GM18520 (cell line): Measurements from ENCODE around the gene SF3A2.
"Not testable (repeated sequence)": the region's sequence is repeated elsewhere in the genome, so short reads cannot be mapped to it uniquely, and the experiment has no call there.

Experiments used
- ATAC-seq: cut with Tn5 transposase; IDR thresholded peaks from one replicate; pipeline ENCODE4 v1.9.1; 2021; ENCODE audit not compliant: unreplicated experiment

The SF3A2 gene

DNA sequence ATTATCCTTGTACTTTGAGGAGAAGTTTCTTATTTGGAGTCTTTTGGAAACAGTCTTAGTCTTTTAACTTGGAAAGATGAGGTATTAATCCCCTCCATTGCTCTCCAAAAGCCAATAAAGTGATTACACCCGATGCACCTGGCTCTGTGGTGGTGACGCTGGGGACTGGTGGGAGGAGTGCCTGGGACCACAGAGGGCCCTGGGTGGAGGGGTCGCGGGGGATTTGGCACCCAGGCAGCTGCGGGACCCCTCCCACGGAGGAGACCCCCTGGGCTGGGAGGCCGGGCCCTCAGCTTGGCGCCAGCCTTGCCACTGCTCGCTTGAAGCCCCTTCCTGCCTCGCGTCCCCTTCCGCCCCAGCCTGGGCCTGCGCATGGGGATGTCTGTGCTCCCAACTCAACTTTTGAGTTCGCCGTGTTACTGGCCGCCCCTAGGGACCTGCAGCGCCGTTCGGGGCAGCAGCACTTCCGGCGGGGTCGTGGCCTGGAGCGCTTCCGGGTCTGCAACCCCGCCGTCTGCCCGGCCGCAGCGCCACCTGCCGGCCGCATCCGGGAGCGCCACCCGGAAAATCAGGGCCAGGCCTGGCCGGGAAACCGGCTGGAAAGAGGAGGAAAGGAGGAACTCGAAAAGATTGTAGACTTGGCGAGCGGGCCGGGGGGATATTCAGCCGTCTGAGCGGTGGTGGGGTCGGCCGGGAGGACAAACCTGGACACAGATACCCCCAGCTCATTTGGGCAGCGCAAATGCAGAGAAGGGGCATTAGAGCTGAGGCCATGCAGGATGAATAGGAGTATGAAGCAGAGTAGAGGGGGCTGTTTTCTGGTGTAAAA, 36.9 kb downstream of the SF3A2 start:
- ATAC-seq = no peak

GRCh38 chr19:2274185-2274711, 37.6 kb downstream of the SF3A2 start:
- no peak for ATAC-seq

DNA sequence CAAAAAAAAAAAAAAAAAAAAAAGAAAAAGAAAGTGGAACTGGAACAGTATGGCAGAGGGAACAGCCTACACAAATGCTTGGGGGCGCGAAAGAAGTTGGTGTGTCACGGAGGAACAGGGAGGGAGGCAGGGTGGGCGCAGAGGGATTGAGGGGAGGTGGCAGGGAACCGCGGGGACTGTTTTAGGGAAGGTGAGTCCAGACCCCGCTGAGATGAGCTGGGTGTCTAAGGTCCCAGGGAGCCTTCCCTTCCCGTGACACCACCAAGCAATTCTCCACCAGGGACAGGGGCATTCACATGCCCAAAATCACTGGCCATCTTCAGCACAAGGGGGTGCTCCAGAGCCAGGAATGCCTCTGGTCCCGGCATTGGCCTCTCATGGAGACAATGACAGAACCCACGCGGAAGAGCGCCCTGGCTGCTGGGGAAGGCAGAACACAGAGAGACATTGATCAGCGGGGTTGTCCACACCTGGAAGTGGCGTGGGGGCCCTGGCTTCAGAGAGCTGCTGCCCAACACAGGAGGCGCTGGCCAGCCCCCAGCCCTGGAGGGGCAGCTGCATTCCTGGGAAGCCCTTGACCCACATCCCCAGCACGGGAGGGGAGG, 38.4 kb downstream of the SF3A2 start:
- ATAC-seq = no peak

DNA sequence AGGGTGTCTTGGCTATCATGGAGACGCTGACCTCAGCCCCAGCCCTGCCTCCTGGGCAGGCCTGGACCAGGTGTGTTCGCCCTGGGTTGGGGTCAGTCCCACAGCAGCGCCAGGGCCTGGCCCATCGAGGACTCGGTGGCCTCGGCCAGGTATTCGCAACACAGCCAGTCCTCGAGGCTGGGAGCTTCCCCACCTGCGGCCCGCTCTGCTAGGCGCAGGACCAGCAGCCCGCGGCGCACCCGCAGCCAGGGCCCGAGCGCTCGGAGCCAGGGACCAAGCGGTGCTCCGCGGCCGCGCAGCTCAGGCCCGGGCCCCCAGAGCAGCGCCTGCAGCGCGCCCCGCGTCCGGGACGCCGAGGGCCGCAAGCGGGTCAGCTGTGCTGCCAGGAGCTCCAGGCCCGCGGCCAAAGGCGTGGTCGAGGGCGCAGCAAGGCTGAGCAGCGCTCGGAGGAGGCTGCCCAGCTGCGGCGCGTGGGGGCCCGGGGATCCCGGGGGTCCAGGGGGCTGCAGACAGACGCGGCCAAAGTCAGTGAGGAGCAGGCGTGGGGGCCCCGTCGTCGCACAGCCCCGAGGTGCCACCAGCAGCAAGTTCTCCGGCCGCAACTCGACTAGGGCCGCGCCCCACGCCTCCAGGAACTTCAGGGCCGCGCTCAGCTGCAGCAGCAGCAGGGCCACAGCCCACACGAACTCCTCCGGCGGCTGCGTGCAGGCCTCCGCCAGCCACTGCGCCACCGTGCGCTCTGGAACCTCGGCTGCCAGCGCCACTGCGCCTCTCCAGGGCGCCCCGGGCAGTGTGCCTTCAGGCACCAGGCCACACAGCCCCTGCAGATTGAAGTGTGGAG, 39.2 kb downstream of the SF3A2 start:
- no peak for ATAC-seq

- no peak for ATAC-seq
Observed at GRCh38 chr19:2276429-2276986, 39.9 kb downstream of the SF3A2 start.

DNA sequence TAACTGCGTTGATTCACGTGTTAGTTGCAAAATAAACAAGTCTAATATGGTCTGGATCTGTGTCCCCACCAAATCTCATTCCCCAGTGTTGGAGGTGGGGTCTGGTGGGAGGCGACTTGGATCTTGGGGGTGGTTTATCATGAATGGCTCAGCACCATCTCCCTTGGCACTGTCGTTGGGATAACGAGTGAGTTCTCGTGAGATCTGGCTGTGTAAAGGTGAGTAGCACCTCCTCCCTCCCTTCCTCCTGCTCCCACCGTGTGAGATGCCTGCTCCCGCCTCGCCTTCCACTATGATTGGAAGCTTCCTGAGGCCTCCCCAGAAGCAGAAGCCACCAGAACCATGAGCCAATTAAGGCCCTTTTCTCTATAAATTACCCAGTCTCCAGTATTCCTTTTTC, 40.5 kb downstream of the SF3A2 start:
- no peak for ATAC-seq

- no peak for ATAC-seq
Observed at GRCh38 chr19:2278459-2279158, 42.0 kb downstream of the SF3A2 start.

GRCh38 chr19:2280633-2281264, 44.1 kb downstream of the SF3A2 start:
- ATAC-seq = no peak

DNA sequence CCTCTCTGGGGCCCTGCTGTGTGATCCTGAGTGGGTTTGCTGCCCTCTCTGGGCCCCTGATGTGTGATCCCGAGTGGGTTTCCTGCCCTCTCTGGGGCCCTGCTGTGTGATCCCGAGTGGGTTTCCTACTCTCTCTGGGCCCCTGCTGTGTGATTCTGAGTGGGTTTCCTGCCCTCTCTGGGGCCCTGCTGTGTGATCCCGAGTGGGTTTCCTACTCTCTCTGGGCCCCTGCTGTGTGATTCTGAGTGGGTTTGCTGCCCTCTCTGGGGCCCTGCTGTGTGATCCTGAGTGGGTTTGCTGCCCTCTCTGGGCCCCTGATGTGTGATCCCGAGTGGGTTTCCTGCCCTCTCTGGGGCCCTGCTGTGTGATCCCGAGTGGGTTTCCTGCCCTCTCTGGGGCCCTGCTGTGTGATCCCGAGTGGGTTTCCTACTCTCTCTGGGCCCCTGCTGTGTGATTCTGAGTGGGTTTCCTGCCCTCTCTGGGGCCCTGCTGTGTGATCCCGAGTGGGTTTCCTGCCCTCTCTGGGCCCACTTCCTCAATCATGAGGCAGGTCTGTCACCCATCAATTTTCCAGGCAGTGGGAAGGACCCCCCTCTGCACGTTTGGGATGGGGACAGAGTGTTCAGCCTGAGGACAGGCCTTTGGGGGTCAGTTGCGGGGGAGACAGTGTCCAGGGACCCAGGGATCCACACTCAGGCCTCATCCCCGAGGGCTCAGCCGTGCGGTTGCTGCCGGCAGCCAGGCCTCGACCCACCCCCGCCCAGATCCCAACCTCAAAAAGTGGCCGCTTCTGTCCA, 44.8 kb downstream of the SF3A2 start:
- not testable (repeated sequence) for ATAC-seq

- no peak for ATAC-seq
Observed at GRCh38 chr19:2282062-2282861, 45.6 kb downstream of the SF3A2 start, which contains the start of gene PEAK3. TSS of gene PEAK3 (minus strand) at chr19:2282175. CDS start at chr19:2280931, 1,244 bp downstream.

DNA sequence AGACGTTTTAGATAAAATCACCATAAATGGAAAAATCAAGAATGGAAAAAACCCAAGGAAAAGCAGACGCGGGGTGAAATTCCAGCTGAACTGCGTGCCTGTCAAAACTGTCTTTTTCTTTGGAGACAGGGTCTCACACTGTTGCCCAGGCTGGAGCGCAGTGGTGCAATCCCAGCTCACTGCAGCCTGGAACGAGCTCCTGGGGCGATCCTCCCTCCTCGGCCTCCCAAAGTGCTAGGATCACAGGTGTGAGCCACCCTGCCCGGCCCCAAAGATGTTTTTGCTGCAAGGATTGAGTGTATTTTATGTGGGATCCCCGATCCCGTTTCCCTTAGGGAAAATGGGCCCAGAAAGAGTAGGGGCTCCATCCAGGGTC, 46.2 kb downstream of the SF3A2 start:
- ATAC-seq = no peak

- no peak for ATAC-seq
Observed at GRCh38 chr19:2283835-2284507, 47.3 kb downstream of the SF3A2 start.

DNA sequence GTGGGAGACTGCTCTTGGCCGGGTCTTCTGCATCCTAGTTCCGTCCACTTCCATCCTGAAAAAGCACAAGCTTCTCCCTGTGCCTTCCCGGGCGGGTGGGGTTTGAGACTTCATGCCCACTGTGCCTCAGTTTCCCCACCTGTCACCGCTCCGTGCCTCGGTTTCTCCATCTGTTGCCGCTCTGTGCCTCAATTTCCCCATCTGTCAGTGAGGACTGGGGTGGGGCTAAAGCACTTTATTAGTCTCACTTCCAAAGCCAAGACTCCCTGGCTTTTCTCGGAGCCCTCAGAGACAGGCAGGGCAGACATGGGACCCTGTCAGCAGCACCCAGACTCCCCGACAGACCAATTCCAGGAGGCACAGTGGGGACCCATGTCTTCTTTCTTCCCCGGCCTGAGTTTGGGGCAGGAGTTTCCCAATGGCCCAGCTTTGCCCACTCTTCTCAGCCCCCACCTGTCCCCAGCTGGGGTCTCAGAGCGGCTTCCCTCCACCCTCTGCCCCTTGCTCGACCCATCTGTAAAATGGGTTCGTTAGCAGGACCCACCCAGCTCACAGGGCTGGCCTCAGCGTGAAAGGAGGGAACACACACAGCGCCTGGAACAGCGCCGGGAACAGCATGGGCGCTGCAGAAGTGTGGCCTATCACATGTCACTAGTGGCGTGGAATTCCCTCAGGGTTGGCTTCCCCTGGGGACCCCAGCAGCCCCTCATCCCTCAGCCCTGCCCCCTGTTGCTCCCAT, 49.9 kb downstream of the SF3A2 start:
- ATAC-seq = no peak

- ATAC-seq = no peak
Observed at GRCh38 chr19:2287585-2288337, 51.1 kb downstream of the SF3A2 start.

- no peak for ATAC-seq
Observed at GRCh38 chr19:2288338-2288817, 51.8 kb downstream of the SF3A2 start.
